ENCODE data around the gene CRISPLD2. TPM values are rescaled to one million over a fixed set of nuclear protein-coding genes. Genes with fewer than 3 reads are reported as not detected.

CRISPLD2 gene
- total RNA-seq, 1 donor from 2014 or later: 17.8 TPM

GRCh38 chr16:84822990-84823389 is 3.2 kb downstream of the CRISPLD2 start:
- H3K36me3 Mint-ChIP-seq: no peaks in the 10 kb centered on the region
- no peak overlapping the region for H3K4me3 Mint-ChIP-seq
- peaks cover 17% of the 10 kb centered on the region for H3K27me3 Mint-ChIP-seq
- H3K9me3 Mint-ChIP-seq: no peaks in the 10 kb centered on the region
- H3K4me1 Mint-ChIP-seq (ENCODE audit: unreplicated experiment): peaks cover 35% of the 10 kb centered on the region
- TF ChIP-seq CTCF (conservative IDR thresholded peaks at IDR 0.05): no peak
- DNase-seq (ENCODE audit: extremely low spot score, unreplicated experiment): no peak
- H3K27ac Mint-ChIP-seq: no peak overlapping the region

- H3K27me3 Mint-ChIP-seq: peaks cover 17% of the 10 kb centered on the region
- H3K4me3 Mint-ChIP-seq: no peak overlapping the region
- no peak overlapping the region for H3K27ac Mint-ChIP-seq
- H3K9me3 Mint-ChIP-seq: no peaks in the 10 kb centered on the region
- no peak for DNase-seq (ENCODE audit: extremely low spot score, unreplicated experiment)
- peaks cover 38% of the 10 kb centered on the region for H3K4me1 Mint-ChIP-seq (ENCODE audit: unreplicated experiment)
- H3K36me3 Mint-ChIP-seq: no peaks in the 10 kb centered on the region
- no peak for TF ChIP-seq CTCF (conservative IDR thresholded peaks at IDR 0.05)
These were observed 3.7 kb downstream of the CRISPLD2 start for GRCh38 chr16:84823484-84823883.

- H3K36me3 Mint-ChIP-seq: no peaks in the 10 kb centered on the region
- no peak for DNase-seq (ENCODE audit: extremely low spot score, unreplicated experiment)
- H3K4me3 Mint-ChIP-seq: no peak overlapping the region
- no peak overlapping the region for H3K27ac Mint-ChIP-seq
- peaks cover 40% of the 10 kb centered on the region for H3K4me1 Mint-ChIP-seq (ENCODE audit: unreplicated experiment)
- peaks cover 15% of the 10 kb centered on the region for H3K27me3 Mint-ChIP-seq
- no peak for TF ChIP-seq CTCF (conservative IDR thresholded peaks at IDR 0.05)
- no peaks in the 10 kb centered on the region for H3K9me3 Mint-ChIP-seq
These were observed 4.1 kb downstream of the CRISPLD2 start for GRCh38 chr16:84823926-84824325.

GRCh38 chr16:84825896-84826557 is 6.2 kb downstream of the CRISPLD2 start:
- H3K4me1 Mint-ChIP-seq (ENCODE audit: unreplicated experiment): peaks cover 33% of the 10 kb centered on the region
- TF ChIP-seq CTCF (conservative IDR thresholded peaks at IDR 0.05): no peak
- no peak overlapping the region for H3K4me3 Mint-ChIP-seq
- H3K27ac Mint-ChIP-seq: no peak overlapping the region
- no peaks in the 10 kb centered on the region for H3K36me3 Mint-ChIP-seq
- DNase-seq (ENCODE audit: extremely low spot score, unreplicated experiment): no peak
- peaks cover 5% of the 10 kb centered on the region for H3K27me3 Mint-ChIP-seq
- H3K9me3 Mint-ChIP-seq: no peaks in the 10 kb centered on the region

GRCh38 chr16:84826558-84826941 is 6.8 kb downstream of the CRISPLD2 start:
- DNase-seq (ENCODE audit: extremely low spot score, unreplicated experiment): no peak
- no peak for TF ChIP-seq CTCF (conservative IDR thresholded peaks at IDR 0.05)
- H3K36me3 Mint-ChIP-seq: no peaks in the 10 kb centered on the region
- H3K4me1 Mint-ChIP-seq (ENCODE audit: unreplicated experiment): peaks cover 29% of the 10 kb centered on the region
- no peaks in the 10 kb centered on the region for H3K9me3 Mint-ChIP-seq
- peaks cover under 1% of the 10 kb centered on the region for H3K27me3 Mint-ChIP-seq
- H3K4me3 Mint-ChIP-seq: no peak overlapping the region
- H3K27ac Mint-ChIP-seq: no peak overlapping the region
